HG03432 (cell line): ENCODE data around the gene CALML5.

ENCODE experiments used
- ATAC-seq: cut with Tn5 transposase; IDR thresholded peaks from one replicate; pipeline ENCODE4 v1.9.1; 2021; ENCODE audit warnings: mild to moderate bottlenecking, moderate library complexity; ENCODE audit not compliant: unreplicated experiment

Gene CALML5, protein sequence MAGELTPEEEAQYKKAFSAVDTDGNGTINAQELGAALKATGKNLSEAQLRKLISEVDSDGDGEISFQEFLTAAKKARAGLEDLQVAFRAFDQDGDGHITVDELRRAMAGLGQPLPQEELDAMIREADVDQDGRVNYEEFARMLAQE

GRCh38 chr10:5499493-5500140, at the start of gene CALML5:
Gene CALML5 (minus strand): TSS chr10:5499570. CDS start chr10:5499438, 132 bp downstream.
- ATAC-seq: no peak

DNA sequence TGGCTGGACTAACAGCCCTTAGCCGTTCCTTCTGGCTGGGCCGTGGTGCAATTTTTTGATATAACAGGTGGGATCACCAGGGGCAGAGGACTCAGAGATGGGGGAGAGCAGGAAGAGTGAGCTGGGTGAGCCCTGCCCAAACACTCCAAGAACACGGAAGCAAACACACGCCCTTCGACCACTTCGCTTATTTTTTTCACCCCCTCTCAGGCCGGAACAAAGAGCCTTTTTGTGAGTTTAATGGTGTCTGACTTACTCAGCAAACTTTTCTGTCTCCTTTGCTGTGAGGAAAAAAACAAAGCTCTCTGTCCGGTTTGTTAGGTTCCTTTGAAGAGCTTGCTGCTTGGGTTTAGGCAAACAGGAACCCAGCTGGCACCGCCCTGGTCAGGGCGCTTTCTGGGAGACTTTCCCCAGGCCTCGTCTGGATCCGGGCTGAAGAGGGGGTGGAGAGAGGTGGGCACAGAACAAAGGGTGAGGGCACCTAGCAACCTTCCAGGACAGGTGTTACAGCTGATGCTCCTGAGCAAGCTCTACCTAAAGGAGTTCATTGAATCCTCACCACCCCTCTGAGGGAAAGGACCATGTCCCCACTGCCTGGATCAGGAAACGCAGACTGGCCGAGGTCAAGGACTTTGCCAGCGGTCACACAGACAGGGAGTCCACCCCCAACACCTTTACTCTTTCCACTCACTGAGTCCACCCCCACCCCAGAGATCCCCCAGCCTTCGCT, 48.7 kb upstream of the CALML5 start:
- ATAC-seq: no peak

- no peak for ATAC-seq
Measured at GRCh38 chr10:5547681-5547930, 48.2 kb upstream of the CALML5 start.

DNA sequence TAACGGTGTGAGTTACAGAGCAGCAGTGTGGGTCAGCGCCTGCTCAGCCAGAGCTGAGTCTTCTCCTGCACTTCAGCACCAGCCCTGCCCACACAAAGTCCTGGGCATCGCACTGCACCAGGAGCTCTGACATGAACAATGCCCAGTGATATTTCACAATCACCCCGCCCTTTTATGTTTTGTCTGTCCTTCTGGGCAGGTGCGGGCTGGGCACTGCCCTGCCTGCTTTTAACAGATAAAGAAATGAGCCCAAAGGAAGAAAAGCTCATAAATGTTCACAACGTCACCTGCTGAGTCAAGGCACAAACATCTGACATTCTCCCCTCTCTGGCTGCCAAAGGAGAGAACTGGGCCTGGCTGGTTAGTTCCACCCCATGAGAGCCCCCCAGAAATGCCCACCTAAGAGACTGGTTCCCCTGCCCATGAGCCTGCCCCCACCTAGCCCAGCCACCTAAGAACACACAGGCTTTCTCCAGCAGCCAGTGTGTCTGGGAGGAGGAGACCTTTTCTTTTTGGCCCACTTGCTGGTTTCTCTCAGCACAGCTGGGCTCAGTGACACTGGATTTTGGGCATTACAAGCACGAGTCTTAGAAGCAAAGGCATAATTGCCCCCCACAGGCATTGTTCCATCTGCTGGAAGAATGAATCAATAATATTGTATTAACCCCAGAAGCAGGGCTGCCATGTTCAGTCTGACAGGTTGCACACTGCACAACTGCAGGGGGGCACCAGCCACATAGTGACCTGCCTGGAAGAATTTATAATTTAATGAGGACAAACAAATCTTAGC, 47.7 kb upstream of the CALML5 start:
- ATAC-seq: no peak

DNA sequence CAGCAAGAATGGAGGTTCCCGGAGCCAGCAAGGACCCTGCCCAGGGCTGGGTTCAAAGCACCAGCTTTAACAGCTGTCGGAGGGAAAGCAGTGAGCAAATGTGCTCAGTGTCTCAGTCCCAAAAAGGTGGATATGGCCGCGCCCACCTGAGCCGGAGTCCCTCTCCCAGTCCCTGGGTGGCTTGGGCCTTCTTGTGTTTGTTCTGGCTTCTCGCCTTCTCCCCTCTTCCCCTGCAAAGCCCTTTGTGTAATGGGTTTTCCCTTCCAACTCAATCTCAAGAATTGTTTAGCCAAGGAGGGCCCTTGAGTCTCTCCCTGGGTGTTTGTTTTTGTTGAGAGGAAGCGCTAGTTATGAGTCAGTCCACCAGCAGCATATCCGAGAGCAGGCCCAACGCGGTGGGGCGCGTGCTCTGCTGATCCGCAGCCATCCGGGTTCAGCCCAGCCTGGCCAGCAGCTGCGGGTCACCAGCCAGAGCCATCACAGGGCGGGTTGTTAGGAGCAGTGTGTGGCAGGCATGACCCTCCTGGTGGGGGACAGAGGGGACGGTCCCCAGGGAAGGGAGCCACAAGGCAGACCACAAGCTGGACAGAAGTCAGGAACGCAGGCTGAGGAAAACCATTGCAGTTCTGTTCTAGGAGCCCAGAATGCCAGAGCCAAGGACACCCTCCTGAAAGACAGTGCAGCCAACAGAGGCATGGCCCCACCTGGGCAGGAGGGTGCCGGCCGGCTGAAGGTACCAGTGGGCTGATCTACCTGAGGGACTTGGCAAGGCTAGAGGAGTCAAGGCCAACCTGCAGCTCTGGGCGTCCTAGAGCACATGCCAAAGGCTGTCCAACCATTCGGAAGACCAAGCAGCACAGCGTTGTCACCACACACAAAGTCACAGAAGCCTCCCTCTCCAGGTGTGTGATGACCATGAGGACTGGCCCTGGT, 46.7 kb upstream of the CALML5 start:
- no peak for ATAC-seq

GRCh38 chr10:5545426-5545777, 46.0 kb upstream of the CALML5 start:
- no peak for ATAC-seq

GRCh38 chr10:5545011-5545410, 45.6 kb upstream of the CALML5 start:
- ATAC-seq: no peak

GRCh38 chr10:5544216-5544805, 44.9 kb upstream of the CALML5 start:
- no peak for ATAC-seq

- ATAC-seq: no peak
Measured at GRCh38 chr10:5543623-5544022, 44.3 kb upstream of the CALML5 start.

DNA sequence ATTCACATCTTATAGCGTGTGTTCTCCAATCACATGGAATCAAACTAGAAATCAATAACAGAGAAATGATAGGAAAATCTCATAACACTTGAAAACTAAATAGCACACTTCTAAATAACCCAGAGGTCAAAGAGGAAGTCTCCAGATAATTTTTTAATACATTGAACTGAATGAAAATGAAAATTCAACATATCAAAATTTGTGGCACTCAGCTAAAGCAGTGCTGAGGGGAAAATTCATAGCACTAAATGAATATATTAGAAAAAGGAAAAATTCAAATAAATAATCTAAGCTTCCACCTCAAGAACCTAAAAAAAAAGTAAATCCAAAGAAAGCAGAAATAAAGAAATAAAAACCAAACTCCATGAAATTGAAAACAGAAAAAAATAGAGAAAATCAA, 42.7 kb upstream of the CALML5 start:
- ATAC-seq: no peak

DNA sequence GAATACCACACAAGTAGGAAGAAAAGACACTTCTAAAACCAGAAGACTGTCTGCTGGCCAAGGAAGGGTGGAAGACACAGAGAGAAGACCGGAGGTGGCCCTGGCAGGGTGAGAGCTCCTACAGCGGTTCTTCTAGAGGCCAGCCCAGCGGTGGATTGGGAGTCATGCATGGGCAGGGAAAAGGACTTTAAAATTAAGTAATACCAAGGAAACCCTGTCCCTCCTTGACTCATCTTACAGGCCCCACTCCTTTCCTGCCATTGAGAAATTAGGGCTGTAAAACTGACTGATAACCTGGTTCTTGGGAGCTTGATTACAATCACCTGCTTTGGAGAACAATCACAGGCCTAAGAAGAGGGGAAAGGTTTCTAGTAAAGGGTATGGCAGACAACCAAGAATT, 41.5 kb upstream of the CALML5 start:
- ATAC-seq: no peak

GRCh38 chr10:5540080-5540479, 40.7 kb upstream of the CALML5 start:
- ATAC-seq: no peak

- no peak for ATAC-seq
Measured at GRCh38 chr10:5538892-5539651, 39.7 kb upstream of the CALML5 start.

- no peak for ATAC-seq
Measured at GRCh38 chr10:5538446-5538845, 39.1 kb upstream of the CALML5 start.

- ATAC-seq: no peak
Measured at GRCh38 chr10:5537684-5538083, 38.3 kb upstream of the CALML5 start.

DNA sequence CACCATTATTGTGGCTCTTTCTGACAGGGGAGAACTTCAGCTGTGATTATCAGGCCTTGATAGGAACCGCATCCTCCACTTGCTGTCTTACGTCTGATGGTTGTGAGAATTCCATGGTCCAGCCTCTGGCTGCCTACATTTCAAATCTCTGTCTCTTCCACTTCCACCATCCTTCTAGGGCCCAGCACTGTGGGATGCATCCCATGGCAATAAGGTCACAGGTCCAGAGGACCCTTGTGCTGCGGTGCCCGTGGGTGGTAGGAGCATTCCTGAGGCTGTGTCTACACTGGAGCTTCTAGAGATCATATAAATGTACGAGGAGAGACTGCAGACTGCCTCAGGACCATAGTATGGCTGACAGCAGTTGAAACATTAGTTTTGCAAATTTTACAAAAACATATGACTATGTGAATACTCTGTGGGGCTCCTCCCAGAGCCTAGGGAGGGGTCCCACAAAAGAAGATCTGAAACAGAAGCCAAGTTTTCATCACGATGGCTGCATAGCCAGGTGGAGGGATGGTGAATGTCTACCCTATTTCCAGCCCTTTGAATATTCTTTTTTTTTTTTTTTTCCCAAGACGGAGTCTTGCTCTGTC, 37.2 kb upstream of the CALML5 start:
- no peak for ATAC-seq

- ATAC-seq: no peak
Measured at GRCh38 chr10:5534880-5535856, 35.8 kb upstream of the CALML5 start.
